ENCODE measurements around the gene OR2Z1.
A peak's percentile ranks its signal among the peaks of the same experiment; 100 is the strongest.

The OR2Z1 gene, protein sequence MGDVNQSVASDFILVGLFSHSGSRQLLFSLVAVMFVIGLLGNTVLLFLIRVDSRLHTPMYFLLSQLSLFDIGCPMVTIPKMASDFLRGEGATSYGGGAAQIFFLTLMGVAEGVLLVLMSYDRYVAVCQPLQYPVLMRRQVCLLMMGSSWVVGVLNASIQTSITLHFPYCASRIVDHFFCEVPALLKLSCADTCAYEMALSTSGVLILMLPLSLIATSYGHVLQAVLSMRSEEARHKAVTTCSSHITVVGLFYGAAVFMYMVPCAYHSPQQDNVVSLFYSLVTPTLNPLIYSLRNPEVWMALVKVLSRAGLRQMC

GRCh38 chr19:8721334-8721733, at the start of gene OR2Z1:
Gene OR2Z1 (plus strand): TSS chr19:8721634. CDS start chr19:8731029, 9,395 bp downstream.
- no peak for DNase-seq

- no peak for DNase-seq
Measured at GRCh38 chr19:8673276-8673891, 48.0 kb upstream of the OR2Z1 start.

- DNase-seq: no peak
Measured at GRCh38 chr19:8675066-8675465, 46.4 kb upstream of the OR2Z1 start.

GRCh38 chr19:8678244-8678807, 43.1 kb upstream of the OR2Z1 start:
- DNase-seq: no peak

DNA sequence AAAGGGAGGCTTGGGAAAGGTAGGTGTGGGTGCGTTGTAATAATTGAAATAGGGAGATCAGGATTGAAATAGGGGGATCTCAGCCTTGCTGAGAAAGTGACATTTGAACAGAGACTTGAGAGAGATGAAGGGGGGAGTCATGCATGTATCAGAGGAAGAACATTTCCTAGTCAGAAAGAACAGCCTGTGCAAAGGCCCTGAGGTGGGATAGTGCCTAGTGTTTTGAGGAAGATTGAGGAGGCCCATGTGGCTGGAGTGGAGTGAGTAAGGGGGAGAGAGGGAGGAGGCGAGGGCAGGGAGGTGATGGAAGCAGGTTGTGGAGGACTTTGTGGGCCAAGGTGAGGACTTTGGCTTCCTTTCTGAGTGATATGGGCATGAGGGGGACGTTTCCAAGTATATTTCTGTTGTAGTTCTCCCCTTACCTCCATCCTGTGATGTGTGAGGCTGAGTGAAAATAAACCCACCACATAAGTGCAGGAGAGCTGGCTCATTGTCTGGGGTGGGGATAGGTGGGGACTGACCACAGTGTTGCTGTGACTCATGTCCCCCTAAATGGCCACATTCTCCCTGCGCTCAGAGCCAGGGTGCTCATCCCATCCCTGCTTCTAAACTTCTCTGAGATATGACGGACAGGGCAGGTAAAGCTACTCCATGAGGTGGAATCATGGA, 40.6 kb upstream of the OR2Z1 start:
- DNase-seq: no peak

- no peak for DNase-seq
Measured at GRCh38 chr19:8681345-8682029, 39.9 kb upstream of the OR2Z1 start.

DNA sequence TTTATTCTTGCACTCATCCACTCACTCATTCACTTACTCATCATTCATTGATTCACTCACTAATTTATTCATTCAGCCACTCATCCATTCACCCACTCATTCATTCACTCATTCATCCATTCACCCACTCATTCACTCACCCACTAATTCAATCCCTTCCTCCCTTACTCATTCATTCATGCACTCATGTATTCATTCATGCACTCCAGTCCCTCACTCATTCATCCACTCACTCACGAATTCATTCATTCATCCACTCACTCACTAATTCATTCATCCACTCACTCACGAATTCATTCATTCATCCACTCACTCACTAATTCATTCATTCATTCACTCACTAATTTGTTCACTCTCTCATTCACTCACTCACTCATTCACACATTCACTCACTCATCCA, 39.0 kb upstream of the OR2Z1 start:
- DNase-seq: no peak

DNA sequence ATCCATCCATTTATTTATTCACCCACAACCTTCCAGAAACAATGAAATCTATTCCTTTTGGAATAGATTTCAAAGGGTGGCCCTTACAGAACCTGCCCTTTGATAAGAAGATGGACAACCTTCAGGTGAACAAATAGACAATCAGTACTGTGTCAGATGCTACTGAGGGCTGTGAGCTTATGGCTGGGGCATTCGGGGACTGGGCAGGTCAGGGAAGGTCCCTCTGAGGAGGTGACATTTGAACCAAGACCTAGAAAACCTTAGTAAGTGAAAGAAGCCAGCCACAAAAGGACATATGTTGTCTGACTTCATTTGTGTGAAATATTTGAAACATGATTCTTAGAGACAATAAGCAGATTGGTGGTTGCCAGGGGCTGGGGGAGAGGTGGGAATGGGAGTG, 38.5 kb upstream of the OR2Z1 start:
- DNase-seq: no peak

DNA sequence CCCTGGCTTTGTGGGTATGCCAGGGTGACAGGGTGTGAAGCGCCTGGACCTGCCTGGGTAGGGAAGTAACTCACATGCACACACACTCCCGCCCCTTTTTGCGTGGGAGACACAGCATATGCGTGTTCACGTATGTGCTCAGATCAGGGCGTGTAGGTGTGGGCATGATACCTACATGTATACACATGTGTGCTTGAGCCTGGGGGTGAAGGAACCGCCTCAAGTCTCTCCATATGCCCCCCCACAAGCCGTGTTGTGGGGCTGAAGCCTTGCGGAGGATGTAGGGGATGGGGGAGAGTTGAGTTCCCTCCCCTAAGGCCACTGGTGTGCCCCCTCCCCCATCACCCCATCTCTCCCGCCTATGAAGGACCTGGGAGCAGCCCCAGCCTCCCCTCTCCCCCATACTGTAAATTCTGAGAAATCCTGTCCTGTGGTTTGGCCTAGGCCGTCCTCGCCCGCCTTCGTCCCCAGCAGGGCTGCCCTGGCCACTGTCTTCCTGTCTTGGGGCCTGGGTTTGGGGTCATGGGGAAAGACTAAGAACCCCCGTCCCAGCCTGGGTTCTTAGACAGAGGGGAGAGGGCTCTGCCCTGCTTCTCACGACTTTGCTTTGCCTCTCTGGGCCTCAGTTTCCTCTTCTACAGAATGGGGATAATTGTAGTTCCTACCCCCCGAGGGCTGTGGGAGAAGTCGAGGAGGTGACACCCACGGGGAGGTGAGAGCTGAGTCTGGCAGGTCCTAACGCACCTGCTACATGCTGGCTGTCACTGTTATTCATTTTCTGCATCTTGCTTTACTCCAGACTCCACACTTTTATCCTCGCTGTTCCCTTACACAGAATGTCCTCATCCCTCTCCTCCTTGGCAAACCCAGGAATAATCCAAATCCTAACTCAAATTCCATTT, 37.2 kb upstream of the OR2Z1 start:
- DNase-seq: no peak

- no peak for DNase-seq
Measured at GRCh38 chr19:8686549-8686948, 34.9 kb upstream of the OR2Z1 start.

- DNase-seq: no peak
Measured at GRCh38 chr19:8688930-8689329, 32.5 kb upstream of the OR2Z1 start.

GRCh38 chr19:8690753-8691539, 30.5 kb upstream of the OR2Z1 start:
- no peak for DNase-seq

- DNase-seq: no peak
Measured at GRCh38 chr19:8695501-8695900, 25.9 kb upstream of the OR2Z1 start.

GRCh38 chr19:8695911-8696310, 25.5 kb upstream of the OR2Z1 start:
- DNase-seq: no peak

GRCh38 chr19:8696993-8697392, 24.4 kb upstream of the OR2Z1 start:
- DNase-seq: peak in 1 of 2 donors; percentile 39

GRCh38 chr19:8697671-8698432, 23.6 kb upstream of the OR2Z1 start:
- peak in 1 of 2 donors; percentile 13 for DNase-seq

DNA sequence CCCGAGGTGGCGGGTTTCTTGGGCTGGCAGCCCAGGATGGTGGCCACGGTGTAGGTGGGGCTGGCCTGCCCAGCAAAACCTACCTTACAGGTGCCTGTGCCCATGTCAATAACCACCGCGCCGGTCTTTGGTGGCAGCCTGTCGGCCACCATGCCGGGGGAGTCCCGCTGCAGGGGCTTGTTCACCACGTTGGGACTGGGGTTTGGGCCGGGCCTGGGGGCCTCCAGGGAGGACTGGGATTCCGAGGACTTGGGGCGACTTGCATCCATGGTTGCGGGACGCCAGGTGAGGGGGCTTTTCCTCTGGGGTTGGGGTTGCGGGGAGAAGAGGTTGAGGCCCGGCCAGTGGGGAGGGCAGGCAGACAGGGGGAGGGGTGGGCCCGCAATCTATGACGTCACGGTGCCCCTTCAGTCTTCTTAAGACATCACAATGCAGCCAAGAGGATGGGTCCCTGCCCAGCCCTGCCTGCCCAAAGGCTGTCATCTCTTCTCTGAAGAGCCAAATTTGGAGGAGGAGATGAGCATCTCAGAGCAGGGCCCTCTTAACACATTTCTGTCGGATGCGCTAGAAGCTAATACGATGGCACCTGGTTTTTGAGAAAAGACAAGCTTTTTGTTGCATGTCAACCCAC, 22.9 kb upstream of the OR2Z1 start, which contains the start of gene ACTL9:
Gene ACTL9, minus strand, starts transcription at position 363 of the 631 bp plus-strand sequence. Its CDS starts 94 bp downstream, at position 269.
- DNase-seq: no peak

- DNase-seq: no peak
Measured at GRCh38 chr19:8699908-8700307, 21.5 kb upstream of the OR2Z1 start.

DNA sequence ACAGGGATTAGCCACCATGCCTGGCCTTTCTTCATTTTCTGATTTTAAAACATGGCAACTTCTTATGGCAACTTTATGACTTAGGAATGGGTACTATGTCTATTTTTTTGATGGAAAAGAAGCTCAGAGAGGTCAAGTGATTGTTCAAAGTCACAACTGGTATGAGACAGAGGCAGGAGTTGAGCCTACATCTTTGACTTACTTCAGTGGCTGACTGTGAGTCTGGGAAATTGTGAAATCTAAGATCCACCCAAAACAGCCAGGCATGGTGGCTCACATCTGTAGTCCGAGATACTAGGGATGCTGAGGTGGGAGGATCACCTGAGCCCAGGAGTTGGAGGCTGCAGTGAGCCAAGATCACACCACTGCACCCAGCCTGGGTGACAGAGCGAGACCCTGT, 20.5 kb upstream of the OR2Z1 start:
- DNase-seq: no peak

DNA sequence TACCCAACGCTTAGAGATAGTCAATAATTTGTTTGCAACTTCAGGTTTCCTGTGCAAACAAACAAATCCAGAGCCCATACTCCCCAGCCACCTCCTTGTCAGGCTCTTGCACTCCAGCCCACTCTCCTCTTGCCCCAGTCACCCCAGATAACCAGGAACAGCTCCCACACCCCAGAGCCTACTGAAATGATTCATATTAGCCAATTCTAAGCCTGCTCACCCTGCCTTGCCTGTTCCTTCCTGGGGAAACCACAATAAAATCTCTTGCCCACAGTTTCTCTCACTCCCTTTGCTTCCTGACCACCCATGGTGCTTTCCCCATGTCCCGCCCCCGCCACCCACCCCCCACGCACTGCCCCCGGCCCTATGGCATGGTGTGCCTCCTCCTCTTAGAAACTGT, 19.1 kb upstream of the OR2Z1 start:
- DNase-seq: peak; percentile 49 to 54
